IPS-NIHi7 (cell line): ENCODE results near the gene EPS8L3.
A peak's percentile ranks its signal among the peaks of the same experiment; 100 is the strongest.

Source experiments
- DNase-seq: peaks from one replicate; pipeline ENCODE4 v3.0.0; 2012; ENCODE audit warnings: mixed read lengths; ENCODE audit errors: extremely low spot score

EPS8L3 gene

GRCh38 chr1:109739738-109740614, 23.7 kb downstream of the EPS8L3 start:
- DNase-seq: peak; percentile 89

DNA sequence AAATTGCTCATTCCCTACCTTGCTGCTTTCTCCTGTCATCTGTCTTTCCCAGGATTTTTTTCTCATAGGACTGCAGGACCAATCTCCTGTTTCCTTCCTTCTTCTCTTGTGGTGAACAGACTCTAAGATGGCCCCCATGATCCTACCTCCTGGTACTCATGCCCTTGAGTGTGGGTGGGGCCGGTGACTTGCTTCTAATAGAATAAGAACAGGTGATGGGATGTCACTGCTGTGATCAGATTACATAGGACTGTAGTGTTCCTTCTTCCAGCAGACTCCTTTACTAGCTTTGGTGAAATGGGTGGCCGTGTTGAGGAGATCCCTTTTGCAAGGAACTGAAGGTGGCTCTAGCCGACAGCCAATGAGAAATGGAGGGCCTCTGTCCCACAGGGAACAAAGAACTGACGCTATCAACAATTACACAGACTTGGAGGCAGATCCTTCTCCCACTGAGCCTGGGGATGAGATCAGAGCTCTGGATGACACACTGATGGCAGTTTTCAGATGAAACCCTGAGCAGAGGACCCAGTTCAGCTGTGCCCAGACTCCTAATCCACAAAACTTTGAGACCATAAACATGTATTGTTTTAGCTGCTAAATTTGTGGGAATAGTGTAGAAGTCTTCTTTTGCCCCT, 30.4 kb downstream of the EPS8L3 start:
- DNase-seq: no peak

DNA sequence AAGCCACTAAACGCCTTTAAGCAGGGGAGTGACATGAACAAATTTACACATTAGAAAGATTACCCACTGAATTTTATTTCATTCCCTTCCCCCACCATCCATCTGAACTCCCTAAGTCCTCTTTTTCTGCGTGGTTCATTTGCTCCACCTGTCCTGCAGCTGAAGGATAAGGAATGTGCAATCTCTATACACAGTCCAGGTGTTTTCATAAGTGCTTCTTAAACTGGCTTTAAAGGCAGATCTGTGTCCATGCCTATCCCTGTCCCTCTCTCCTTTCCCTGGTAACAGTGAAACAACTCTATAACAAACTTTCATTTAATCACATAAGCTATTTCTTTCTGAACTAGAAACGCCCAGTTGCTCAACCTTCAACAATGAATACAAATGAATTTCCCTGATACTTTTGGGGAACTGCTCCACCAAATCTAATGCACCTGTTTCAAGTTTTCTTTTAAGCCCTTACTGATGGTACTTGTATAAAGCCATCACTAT, 31.3 kb downstream of the EPS8L3 start:
- no peak for DNase-seq

GRCh38 chr1:109730666-109731065, 33.1 kb downstream of the EPS8L3 start:
- no peak for DNase-seq

GRCh38 chr1:109728870-109729269, 34.9 kb downstream of the EPS8L3 start:
- DNase-seq: no peak

DNA sequence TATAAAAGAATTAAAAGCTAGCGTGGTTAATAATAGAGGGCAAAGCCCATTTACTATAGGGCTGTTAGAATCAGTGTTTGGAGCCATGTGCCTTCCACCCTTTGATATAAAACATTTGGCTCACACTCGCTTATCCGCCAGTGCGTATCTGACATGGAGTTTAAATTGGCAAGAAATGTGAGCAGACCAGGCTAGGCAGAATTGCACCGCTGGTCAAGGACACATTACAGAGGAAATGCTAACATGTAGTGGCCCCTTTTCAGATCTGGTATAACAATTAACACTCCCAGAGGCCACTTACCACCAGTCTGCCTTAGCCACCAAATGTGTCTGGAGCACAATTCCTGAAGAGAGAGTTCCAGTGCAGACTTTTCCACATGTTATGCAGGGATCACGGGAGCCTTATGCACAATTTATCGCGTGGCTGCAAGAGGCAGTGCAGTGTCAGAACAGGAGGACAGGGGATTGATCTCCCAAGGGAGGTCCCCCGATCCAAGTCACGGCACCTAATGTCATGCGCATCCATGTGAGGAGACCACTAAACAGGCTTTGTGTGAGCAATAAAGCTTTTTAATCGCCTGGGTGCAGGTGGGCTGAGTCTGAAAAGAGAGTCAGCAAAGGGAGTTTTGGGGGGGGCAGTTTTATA, 36.9 kb downstream of the EPS8L3 start:
- DNase-seq: no peak

GRCh38 chr1:109726007-109726406, 37.7 kb downstream of the EPS8L3 start:
- DNase-seq: no peak

GRCh38 chr1:109725510-109725909, 38.2 kb downstream of the EPS8L3 start:
- no peak for DNase-seq

- DNase-seq: no peak
Measured at GRCh38 chr1:109724933-109725332, 38.8 kb downstream of the EPS8L3 start.

DNA sequence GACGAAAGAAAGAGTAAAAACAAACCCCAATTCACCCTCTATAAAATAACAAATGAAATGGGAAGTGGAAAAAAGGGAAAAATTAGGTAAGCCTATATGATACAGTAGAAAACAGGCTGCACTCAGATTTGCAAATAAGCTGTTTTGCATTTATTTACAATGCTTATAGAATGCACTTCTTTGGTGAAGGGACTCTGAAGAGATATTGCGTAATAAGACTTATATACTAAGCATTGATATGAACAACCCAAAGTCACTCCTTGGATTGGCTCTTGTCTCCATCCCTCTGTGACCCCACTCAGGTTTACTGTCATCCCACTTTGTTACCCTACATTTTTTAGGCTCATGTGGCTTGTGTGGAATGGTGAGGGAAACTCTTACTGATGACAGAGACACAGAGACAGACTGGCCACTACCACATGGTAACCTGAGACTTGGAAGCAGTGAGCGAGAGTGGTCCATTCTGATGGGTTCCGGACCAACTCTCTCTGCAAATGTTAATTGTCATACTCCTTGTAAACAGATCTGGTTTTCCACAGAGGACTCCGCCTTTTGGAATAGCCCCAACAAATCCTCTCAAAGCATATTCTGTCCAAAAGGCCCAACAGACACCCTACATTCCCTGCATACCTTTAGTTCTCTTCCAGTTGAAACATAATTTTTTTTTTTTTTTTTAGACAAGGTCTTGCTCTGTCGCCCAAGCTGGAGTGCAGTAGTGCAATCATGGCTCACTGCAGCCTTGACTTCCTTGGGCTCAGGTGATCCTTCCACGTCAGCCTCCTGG, 40.6 kb downstream of the EPS8L3 start:
- DNase-seq: no peak

DNA sequence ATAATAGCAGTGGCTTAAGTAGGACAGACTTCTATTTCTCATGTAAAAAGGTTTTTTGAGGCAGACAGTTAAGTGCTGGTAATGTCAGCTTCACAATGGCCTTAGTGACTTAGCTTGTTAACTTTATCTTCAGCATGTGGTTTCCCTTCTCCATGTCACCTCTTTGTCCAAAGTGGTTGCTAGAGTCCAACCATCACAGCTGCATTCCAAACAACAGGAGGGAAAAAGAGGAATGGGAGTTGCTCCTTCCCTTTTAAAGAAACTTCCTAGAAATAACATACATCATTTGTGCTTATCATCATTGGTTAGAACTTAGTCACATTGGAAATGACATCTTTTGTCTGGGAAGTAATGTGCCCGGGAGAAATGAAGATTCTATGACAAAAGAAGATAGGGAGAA, 41.8 kb downstream of the EPS8L3 start:
- no peak for DNase-seq

DNA sequence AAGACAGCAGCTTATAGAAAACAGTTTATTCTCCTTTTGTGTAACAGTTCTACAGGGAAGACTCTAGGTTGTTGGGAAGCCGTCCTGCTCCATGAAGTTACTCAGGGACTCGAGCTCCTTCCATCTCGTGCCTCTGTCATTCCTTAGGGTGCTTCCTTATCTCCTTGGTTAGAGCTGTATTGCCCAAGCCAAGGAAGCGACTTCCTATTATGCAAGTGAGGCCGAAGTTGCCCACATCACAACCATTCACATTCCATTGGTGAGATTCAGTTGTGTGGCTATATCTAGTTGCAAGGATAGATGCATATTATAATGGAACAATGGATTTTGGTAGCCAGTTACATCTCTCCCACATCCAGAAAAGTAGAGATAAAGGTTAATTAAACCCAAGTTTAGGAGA, 42.7 kb downstream of the EPS8L3 start:
- no peak for DNase-seq

GRCh38 chr1:109719337-109719837, 44.3 kb downstream of the EPS8L3 start:
- DNase-seq: no peak

DNA sequence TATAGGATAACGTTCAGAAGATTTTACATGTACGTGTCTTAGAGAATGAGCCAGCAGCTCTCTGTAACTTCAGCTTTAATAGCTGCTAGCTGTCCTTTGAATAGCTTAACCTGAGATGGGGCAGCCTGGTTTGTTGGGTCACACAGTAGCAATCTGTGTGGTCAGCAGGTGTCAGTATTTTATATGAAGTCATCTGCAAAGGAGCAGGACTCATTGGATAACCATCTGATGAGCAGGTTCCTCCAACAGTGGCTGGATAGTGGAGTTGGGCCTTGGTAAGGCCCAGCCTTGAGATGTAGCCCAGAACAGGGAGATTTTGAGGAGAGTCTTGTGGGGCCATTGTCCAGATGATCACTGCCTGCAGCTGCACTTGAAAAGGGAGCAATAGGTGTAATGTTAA, 45.2 kb downstream of the EPS8L3 start:
- DNase-seq: peak; percentile 52

- no peak for DNase-seq
Measured at GRCh38 chr1:109717729-109718128, 46.0 kb downstream of the EPS8L3 start.

GRCh38 chr1:109716570-109717090, 47.1 kb downstream of the EPS8L3 start:
- no peak for DNase-seq

DNA sequence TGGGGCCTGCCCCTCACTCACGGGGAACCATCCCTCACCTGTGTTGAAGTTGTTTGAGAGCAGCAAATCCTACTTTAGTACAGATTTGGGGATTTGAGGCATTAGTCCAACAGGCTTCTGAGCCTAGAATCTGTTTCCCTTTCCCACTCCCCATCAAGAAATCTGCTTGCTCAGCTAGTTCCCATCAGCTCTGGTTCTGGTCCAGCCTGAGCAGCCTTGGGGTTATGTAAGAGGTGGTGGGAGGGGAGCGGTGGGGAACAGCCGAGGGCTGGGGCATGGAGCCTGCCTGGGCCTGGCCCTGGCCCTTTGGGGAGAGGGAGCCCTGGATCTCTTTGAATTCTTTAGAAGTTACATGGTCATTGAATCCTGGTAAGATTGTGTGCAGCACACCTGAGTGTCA, 47.6 kb downstream of the EPS8L3 start:
- DNase-seq: no peak

- DNase-seq: peak; percentile 2
Measured at GRCh38 chr1:109714661-109715372, 48.9 kb downstream of the EPS8L3 start.

DNA sequence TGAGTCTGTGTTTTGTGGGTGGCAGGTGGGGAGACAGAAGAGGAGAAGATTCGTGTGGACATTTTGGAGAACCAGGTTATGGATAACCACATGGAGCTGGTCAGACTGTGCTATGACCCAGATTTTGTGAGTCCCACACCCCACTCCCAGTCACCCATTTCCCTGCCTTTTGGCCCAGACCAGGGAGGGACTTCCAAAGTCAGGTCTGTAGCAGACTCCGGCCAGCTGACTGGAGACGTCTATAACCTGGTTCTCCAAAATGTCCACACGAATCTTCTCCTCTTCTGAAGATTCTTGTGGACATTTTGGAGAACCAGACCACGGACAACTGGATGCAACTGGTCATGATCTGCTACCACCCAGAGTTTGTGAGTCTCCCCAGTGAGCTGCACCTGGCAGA, 50.1 kb downstream of the EPS8L3 start:
- DNase-seq: peak; percentile 1

DNA sequence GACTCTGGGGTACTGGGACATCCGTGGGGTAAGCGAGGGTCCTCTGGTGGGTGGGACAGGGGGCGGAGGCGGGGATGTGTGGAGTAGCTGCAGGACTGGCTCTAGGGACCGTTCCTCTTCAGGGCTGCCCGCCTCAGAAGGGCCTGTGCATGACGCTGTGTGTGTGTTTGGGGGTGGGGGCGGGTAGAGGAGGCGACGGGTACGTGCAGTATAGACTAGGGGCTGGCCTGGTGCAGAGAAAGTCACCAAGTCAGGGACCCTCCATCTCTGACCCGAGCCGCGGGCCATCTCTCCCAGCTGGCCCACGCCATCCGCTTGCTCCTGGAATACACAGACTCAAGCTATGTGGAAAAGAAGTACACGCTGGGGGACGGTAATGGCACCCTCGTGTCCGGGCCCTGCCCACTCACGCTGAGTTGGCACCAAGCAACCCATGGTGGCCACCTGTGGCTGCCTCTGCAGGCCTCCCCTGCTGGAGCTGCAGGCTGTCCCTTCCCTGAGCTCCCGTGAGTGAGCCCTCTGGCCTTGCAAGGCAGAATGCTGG, 51.3 kb downstream of the EPS8L3 start:
- DNase-seq: peak; percentile 1
